ENCODE results near the gene LBHD2.

GRCh38 chr14:103124501-103125001, 40.5 kb downstream of the LBHD2 start:
- TF ChIP-seq CTCF (IDR thresholded peaks at IDR 0.05; ENCODE audit: low read depth, low read length) (no peak), EZH2phosphoT487 (IDR thresholded peaks at IDR 0.05; ENCODE audit: low read depth) (no peak)

Measured in OCI-LY3 (cell line).